Measurements from ENCODE around the gene NACA2.
"Not testable (repeated sequence)": the region's sequence is repeated elsewhere in the genome, so short reads cannot be mapped to it uniquely, and the experiment has no call there.

The NACA2 gene

DNA sequence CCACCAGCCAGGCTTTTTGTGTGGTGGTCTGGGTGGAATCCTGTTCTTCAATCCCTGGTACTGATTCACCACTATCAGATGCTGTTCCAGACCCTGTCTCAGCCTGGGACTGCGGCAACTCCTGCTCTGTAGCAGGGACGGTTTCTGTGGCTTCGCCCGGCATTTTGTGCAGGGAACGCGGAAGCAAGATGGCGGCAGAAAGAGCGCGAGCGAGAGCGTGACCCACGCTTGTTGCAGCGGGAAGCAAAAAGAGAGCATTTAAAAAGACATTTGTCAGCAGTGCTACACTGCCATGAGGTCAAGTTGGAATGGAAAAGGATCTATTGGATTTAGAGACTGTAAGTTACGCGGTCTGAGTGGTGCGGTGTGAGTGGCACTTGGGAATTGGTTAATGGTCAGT is at the start of gene NACA2:
NACA2 (minus strand) TSS at position 202 of the 400 bp plus-strand sequence; CDS start at position 163, 39 bp downstream.
- DNase-seq = no peak

DNA sequence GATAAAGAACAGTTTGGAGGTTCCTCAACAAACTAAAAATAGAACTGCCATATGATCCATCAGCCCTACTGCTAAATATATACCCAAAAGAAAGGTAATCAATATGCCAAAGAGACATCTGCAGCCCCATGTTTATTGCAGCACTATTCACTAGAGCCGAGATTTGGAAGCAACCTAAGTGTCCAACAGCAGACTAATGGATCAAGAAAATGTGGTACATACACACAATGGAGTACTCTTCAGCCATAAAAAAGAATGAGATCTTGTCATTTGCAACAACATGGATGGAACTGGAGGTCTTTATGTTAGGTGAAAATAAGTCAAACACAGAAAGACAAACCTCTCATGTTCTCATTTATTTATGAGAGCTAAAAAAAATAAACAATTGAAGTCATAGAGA is 48.8 kb upstream of the NACA2 start:
- DNase-seq = no peak

DNA sequence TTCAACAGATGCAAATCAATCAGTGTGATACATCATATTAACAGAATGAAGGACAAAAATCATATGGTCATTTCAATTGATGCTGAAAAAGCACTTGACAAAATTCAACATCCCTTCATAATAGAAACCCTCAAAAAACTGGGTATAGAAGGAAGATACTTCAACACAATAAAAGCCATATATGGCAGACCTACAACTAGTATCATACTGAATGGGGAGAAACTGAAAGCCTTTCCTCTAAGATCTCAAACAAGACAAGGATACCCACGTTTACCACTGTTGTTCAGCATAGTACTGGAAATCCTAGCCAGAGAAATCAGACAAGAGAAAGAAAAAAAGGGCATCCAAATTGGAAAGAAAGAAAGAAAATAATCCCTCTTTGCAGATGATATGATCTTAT is 47.1 kb upstream of the NACA2 start:
- DNase-seq = no peak

DNA sequence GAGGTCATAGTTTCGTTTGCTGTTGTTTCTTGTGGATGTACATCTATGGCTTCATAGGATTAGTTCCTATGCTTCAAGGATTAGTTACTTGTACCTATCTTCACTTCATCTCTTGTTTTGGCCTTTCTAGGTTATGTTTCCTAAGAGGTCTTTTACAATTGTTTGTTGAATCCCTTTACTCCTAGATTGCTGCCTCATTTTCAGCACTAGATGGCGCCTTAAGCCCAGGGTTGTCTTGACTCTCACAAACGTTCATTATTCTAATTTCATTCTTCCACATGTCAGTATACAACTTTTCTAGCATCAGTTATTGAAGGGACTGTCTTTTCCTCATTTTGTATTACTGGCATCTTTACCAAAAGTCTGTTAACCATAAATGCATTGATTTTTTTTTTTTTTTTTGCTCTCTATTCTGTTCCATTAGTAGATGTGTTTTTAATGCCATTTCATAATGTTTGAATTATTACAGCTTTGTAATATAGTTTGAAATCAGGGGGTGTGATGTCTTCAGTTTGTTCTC is 45.0 kb upstream of the NACA2 start:
- DNase-seq = peak; percentile 26

DNA sequence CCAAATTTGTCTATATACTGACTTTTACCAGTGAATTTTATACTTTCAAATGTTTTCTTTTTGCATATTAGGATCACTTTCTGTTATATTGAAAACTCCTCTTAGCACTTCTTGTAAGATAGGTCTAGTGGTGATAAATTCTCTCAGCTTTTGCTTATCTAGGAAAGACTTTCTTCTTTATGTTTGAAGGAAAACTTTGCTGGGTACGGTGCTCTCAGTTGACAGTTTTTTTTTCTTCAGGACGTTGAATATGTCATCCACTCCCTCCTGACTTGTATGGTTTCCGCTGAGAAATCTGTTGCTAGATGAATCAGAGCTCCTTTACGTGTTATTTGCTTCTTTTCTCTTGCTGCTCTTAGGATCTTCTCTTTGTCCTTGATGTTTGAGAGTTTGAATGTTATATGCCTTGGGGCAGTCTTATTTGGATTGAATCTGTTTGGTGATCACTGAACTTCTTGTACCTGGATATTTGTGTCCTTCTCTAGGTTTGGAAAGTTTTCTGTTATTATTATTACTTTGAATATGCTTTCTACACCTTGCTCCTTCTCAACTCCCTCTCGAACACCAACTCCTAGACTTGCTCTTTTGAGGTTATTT is 44.0 kb upstream of the NACA2 start:
- DNase-seq = no peak

DNA sequence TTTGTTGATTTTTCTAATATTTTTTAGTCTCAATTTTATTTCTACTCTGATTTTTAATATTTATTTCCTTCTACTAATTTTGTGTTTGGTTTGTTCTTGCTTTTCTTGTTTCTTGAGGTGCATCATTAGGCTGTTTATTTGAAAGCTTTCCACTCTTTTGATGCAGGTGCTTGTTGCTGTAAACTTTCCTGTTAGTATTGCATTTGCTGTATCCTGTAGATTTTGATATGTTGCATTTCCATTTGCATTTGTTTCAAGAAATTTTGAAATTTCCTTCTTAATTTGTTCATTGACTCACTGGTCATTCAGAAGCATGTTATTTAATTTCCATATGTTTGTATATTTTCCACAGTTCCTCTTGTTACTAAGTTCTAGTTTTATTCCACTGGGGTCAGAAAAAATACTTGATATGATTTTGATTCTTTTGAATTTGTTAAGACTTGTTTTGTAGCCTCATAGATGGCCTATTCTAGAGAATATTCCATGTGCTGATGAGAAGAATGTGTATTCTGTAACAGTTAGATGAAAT is 43.1 kb upstream of the NACA2 start:
- no peak for DNase-seq

DNA sequence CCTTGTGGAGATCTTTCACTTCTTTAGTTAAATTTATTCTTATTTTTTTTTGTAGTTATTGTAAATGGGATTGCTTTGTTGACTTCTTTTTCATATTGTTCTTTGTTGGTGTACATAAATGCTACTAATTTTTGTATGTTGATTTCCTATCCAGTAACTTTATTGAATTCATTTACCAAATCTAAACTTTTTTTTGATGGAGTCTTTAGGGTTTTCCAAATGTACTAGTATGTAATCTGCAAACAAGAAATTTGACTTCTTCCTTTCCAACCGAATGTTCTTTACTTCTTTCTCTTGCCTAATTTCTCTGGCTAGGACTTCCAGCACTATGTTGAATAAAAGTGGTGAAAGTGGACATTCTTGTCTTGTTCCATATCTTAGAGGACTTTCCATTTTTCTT is 41.8 kb upstream of the NACA2 start:
- DNase-seq = no peak

DNA sequence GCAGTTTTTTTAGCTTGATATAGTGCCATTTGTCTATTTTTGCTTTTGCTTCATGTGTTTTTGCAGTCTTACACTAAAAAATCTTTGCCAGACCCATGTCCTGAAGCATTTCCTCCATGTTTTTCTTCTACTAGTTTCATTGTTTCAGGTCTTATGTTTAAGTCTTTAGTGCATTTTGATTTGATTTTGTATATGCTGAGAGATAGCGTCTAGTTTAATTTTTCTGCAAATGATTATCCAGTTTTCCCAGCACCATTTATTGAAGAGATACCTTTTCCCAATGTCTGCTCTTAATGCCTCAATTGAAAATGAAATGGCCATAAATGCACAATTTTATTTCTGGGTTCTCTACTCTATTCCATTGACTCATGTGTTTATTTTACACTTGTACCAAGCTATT is 40.8 kb upstream of the NACA2 start:
- DNase-seq = no peak

DNA sequence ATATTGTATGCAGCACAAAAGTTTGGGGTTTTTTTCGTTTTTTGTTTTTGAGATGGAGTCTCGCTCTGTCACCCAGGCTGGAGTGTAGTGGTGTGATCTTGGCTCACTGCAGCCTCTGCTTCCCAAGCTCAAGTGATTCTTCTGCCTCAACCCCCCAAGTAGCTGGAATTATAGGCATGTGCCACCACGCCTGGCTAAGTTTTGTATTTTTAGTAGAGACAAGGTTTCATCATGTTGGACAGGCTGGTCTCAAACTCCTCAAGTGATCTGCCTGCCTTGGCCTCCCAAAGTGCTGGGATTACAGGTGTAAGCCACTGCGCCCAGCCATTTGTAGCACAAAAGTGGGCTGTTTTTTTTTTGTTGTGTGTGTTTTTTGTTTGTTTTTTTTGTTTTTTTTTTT is 37.1 kb upstream of the NACA2 start:
- not testable (repeated sequence) for DNase-seq

DNA sequence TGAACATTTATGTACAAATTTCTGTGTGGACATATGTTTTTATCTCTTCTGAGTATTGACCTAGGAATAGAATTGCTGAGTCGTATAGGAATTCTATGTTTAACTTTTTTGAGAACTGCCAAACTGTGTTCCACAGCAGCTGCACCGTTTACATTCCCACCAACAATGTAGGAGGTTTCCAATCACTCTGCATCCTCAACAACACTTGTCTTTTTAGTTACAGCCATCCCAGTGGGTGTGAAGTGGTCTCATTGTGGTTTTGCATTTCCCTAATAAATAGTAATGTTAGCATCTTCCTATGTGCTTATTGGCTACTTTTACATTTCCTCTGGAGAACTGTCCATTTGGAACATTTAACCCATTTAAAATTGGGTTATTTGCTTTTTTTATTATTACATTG is 36.6 kb upstream of the NACA2 start:
- DNase-seq = no peak

DNA sequence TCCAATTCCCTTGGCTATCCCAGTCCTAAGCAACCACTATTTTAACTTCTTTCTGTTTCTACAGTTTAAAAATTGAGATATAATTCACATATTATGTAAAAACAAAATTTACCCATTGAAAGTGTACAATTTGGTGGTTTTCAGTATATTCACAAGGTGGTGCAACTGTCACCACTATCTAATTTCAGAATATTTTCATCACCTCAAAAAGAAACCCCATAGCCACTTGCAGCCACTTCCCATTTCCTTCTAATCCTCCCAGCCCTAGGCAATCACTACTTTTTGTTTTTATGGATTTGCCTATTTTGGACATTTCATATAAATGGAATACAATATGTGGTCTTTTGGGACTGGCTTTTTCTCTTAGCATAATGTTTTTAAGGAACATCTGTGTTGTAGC is 36.1 kb upstream of the NACA2 start:
- DNase-seq = no peak

DNA sequence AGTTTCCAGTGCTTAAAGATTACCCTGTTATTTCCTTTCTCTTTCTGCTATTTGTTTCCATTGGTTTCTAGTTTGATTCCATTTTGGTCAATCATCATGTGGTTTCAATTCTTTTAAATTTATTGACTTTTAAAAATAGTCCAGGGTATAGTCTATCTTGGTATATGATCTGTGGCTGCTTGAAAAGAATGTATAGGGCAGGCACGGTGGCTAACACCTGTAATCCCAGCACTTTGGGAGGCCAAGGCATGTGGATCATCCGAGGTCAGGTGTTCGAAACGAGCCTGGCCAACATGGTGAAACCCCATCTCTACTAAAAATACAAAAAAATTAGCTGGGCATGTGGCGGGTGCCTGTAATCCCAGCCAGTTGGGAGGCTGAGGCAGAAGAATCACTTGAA is 34.5 kb upstream of the NACA2 start:
- DNase-seq = no peak

DNA sequence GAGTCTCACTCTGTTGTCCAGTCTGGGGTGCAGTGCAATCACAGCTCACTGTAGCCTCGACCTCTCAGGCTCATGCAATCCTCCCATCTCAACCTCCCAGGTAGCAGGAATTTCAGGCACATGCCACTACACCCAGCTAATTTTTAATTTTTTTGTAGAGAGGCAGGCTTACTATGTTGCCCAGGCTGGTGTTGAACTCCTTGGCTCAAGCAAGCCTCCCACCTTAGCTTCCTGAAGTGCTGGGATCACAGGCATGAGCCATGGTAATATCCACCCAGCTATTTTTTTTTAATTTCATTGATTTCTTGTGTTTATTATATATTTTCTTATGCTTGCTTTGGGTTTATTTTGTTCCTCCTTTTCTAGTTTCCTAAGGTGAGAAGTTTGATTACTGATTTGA is 33.9 kb upstream of the NACA2 start:
- no peak for DNase-seq

DNA sequence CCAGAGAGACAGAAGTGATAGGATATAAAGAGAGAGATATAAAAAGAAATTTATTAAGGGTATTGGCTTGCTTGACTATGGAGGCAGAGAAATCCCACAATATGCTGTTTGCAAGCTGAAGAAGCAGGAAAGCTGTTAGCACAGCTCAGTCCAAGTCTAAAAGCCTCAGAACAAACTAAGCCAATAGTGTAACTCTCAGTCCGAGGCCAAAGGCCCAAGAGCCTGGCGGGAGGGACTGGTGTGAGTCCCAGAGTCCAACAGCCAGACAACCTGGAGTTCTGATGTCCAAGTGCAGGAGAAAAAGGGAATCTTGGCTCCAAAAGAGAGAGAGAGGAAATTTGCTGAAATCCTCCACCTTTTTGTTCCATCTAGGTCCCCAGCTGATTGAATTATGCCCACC is 30.3 kb upstream of the NACA2 start:
- DNase-seq = no peak

DNA sequence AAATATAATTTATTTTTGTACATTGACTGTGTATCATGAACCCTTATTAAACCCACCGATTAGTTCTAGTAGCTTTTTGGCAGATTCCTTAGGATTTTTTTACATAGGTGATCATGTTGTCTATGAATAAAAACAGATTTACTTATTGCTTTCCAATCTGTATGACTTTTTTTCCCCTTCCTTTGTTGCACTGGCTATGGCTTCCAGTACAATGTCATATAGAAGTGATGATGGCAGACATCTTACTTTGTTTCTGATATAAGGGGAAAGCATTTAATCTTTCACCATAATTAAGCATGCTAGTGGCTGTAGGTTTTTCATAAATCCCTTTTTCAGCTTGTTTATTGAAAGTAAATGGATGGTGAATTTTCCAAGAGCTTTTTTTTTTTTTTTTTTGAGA is 28.9 kb upstream of the NACA2 start:
- DNase-seq = no peak

DNA sequence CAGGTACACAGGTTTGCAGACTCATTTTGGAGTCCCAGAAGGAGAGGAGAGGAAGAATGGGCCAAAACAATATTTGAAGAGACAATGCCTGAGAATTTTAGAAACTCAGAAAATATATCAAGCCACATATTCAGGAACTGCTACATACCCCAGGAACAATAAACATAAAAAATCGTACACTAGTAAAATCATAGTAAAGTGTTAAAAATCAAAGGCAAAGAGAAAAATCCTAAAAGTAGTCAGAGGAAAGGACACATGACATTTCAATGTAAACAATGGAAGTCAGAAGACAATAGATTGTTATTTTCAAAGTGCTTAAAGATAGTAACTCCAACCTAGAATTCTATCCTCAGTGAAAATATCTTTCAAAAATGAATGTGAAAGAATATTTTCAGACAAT is 28.5 kb upstream of the NACA2 start:
- no peak for DNase-seq

DNA sequence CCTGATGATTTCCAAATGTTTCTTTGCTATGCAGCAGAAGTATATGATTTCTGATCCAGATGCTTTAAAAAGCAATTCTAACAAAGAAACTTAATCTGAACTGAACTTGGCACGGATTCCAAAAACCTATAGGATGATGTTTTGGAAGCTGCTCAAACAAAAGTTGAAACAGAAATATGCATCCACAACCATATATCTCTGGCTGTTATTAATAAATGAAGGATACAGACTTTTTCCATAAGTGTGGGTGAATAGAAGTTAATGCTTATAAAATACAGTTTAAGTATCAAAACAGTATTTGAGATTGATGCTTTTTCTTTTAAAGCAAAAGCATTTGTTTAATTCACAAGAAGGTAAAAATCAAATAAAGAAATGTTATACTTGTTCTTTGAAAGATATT is 27.9 kb upstream of the NACA2 start:
- DNase-seq = no peak

DNA sequence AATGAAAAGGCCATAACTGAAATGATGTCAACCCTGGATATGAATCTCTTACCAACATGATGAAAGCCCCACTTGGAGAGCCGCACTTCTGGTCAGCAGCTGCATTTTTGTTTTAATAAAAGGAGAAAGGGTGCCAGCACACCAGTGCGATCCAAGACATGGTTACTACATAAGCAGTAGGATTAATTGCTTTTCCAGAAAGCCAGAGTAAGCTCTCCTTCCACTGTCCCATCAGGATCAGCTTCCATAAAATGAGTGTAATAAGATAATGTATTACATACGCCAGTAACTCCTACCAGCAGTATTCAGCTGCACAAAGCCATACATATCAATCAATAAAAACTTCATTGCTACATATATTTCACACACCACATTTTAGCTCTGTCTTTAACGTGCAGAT is 26.3 kb upstream of the NACA2 start:
- DNase-seq = no peak

DNA sequence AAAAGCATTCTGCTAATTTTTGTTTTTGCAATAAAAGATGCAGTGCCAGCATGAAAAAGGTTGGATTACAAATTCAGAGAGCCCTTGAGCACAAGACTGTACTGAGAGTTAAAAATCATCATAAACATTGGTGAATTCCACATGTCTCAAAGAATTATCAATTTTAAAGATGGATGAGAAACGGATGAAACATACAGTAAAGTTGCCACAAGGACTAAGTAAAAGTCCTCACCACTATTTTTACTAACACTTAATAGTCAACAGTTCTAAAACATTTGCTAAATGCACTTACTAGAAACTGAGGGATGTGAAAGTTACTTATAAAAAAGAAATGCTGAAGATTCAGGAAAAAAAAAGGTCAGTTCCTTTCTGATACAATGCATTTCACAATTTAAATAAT is 25.8 kb upstream of the NACA2 start:
- no peak for DNase-seq

DNA sequence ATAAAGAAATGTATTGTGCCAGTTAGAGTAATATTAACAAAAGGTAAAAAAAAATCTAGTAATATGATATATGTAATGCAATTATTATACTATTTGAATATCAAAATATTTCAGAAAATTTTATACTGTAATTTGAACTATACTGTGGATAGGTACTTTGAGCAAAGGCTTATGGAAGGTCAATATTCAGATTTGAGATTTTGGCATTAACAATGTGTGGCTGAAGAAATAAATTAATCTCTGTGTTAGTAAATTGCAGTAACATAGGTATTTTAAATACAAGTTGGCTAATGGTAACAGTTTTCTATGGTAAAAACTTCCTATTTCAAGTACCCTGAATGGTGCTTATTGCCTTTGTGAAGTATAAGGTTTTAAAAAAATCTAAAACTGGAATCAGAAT is 23.2 kb upstream of the NACA2 start:
- no peak for DNase-seq

DNA sequence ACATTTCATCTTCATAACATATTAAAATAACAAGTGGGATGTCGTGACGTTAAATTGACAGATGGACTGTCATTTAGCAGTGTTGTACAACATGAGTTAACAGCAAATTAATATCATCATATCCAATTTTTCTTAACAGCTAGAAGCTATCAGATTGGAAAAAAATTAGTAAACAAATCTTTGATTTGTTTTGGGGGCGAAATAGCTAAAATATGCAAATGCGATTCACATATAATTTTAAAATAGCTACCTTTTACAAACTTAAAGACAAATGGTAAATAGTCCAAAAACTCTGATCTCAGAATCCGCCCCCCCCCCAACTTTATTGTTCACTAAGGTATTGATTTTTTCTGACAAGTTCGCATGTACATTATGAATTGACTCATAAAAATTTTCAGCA is 20.3 kb upstream of the NACA2 start:
- DNase-seq = no peak

DNA sequence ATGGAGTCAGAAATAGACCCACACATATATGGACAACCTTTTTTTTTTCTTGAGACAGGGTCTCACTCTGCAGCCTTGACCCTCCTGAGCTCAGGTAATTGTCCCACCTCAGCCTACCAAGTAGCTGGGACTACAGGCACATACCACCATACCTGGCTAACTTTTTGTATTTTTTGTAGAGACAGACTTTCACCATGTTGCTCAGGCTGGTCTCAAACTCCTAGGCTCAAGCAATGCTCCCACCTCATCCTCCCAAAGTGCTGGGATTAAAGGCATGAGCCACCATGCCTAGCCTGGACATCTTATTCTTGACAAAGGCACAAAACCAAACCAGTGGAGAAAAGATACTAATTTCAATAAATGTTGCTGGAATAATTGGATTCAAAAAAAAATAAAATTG is 14.7 kb upstream of the NACA2 start:
- no peak for DNase-seq

DNA sequence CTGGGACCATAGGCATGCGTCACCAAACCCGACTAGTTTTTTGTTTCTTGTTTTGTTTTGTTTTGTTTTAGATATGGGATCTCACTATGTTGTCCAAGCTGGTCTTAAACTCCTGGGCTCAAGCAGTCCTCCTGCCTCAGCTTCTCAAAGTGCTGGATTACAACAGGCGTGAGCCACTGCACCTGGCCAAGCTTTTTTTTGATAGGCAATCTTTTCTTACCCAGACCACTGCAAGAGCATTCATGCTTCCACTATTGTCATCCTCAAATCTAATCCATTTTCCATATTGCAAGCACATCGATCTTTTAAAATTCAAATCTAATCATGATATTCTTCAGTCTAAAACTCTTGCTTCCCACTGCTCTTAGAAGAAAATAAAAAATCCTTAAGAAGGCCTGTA is 10.3 kb upstream of the NACA2 start:
- DNase-seq = no peak

DNA sequence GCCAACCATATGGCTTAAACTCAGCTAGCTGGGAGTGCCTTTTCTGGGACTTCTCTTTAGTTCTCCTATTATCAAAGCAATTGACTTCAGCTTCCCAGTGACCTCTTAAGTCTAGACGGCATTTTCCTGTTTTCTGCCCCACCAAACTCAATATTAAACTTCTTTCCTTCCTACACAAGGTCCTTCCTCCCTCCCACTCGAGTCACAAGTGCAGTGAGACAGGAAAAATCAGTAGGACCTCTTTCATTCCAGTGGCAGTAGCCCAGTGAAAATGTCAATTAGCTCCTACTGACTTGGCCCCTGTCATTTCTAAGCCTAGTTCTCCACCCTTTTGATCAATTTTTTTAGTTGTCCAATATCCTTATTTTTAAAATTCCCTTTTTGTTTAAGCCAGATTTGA is 9.6 kb upstream of the NACA2 start:
- no peak for DNase-seq

DNA sequence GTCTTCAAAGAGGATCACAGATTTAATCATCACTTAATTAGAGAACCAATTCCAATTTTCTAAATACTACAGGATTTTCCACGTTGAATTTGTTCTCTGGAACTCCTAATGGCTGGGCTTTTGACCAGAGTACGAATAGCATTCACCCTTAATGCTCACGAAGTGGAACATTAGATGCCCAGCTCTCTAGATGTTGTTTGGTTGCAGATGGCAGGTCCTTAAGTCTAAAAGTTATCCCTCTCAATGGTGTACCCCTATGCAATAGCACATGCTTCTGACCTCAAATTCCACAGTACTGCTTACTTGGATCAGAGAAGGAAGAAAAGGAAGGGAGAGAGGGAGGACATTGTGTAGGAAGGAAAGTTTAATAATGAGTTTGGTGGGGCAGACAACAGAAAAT is 8.6 kb upstream of the NACA2 start:
- DNase-seq = no peak

Data from activated CD8-positive, alpha-beta memory T cell treated with anti-CD3 and anti-CD28 coated beads, Interleukin-2, amount 50 U/mL, for 4 hours (primary cell).